ENCODE measurements around the gene S1PR1.
"Not testable (repeated sequence)": the region's sequence is repeated elsewhere in the genome, so short reads cannot be mapped to it uniquely, and the experiment has no call there.

Gene S1PR1

GRCh38 chr1:101236516-101237228, at the start of gene S1PR1:
S1PR1 (plus strand) TSS chr1:101237019; CDS start chr1:101238985, 1,966 bp downstream.
- peak; percentile 40 for DNase-seq (ENCODE audit: low read depth)

GRCh38 chr1:101187297-101187696, 49.5 kb upstream of the S1PR1 start:
- DNase-seq (ENCODE audit: low read depth) = no peak

- no peak for DNase-seq (ENCODE audit: low read depth)
Measured at GRCh38 chr1:101188331-101188730, 48.5 kb upstream of the S1PR1 start.

- not testable (repeated sequence) for DNase-seq (ENCODE audit: low read depth)
Measured at GRCh38 chr1:101188968-101189367, 47.9 kb upstream of the S1PR1 start.

- DNase-seq (ENCODE audit: low read depth) = peak; percentile 19
Measured at GRCh38 chr1:101190441-101190840, 46.4 kb upstream of the S1PR1 start.

GRCh38 chr1:101191049-101191448, 45.8 kb upstream of the S1PR1 start:
- DNase-seq (ENCODE audit: low read depth) = no peak

GRCh38 chr1:101193733-101194169, 43.1 kb upstream of the S1PR1 start:
- DNase-seq (ENCODE audit: low read depth) = no peak

GRCh38 chr1:101194746-101195145, 42.1 kb upstream of the S1PR1 start:
- DNase-seq (ENCODE audit: low read depth) = no peak

- no peak for DNase-seq (ENCODE audit: low read depth)
Measured at GRCh38 chr1:101196668-101197067, 40.2 kb upstream of the S1PR1 start.

- no peak for DNase-seq (ENCODE audit: low read depth)
Measured at GRCh38 chr1:101198842-101199636, 37.8 kb upstream of the S1PR1 start.

- DNase-seq (ENCODE audit: low read depth) = no peak
Measured at GRCh38 chr1:101199637-101199982, 37.2 kb upstream of the S1PR1 start.

GRCh38 chr1:101200513-101200912, 36.3 kb upstream of the S1PR1 start:
- peak; percentile 74 for DNase-seq (ENCODE audit: low read depth)

- DNase-seq (ENCODE audit: low read depth) = no peak
Measured at GRCh38 chr1:101203820-101204540, 32.8 kb upstream of the S1PR1 start.

- no peak for DNase-seq (ENCODE audit: low read depth)
Measured at GRCh38 chr1:101205457-101205856, 31.4 kb upstream of the S1PR1 start.

GRCh38 chr1:101206139-101206538, 30.7 kb upstream of the S1PR1 start:
- not testable (repeated sequence) for DNase-seq (ENCODE audit: low read depth)

- not testable (repeated sequence) for DNase-seq (ENCODE audit: low read depth)
Measured at GRCh38 chr1:101207271-101207670, 29.5 kb upstream of the S1PR1 start.

- no peak for DNase-seq (ENCODE audit: low read depth)
Measured at GRCh38 chr1:101207891-101208290, 28.9 kb upstream of the S1PR1 start.

- DNase-seq (ENCODE audit: low read depth) = no peak
Measured at GRCh38 chr1:101215363-101216011, 21.3 kb upstream of the S1PR1 start.

- DNase-seq (ENCODE audit: low read depth) = no peak
Measured at GRCh38 chr1:101216623-101217022, 20.2 kb upstream of the S1PR1 start.

GRCh38 chr1:101217148-101217547, 19.7 kb upstream of the S1PR1 start:
- no peak for DNase-seq (ENCODE audit: low read depth)

GRCh38 chr1:101218968-101219367, 17.9 kb upstream of the S1PR1 start:
- not testable (repeated sequence) for DNase-seq (ENCODE audit: low read depth)

Data from fibroblast of gingiva (primary cell).